HG03432 (cell line): ENCODE data around the gene ISG20.

Experiments
- ATAC-seq: cut with Tn5 transposase; IDR thresholded peaks from one replicate; pipeline ENCODE4 v1.9.1; 2021; ENCODE audit warnings: mild to moderate bottlenecking, moderate library complexity; ENCODE audit not compliant: unreplicated experiment

The ISG20 gene

DNA sequence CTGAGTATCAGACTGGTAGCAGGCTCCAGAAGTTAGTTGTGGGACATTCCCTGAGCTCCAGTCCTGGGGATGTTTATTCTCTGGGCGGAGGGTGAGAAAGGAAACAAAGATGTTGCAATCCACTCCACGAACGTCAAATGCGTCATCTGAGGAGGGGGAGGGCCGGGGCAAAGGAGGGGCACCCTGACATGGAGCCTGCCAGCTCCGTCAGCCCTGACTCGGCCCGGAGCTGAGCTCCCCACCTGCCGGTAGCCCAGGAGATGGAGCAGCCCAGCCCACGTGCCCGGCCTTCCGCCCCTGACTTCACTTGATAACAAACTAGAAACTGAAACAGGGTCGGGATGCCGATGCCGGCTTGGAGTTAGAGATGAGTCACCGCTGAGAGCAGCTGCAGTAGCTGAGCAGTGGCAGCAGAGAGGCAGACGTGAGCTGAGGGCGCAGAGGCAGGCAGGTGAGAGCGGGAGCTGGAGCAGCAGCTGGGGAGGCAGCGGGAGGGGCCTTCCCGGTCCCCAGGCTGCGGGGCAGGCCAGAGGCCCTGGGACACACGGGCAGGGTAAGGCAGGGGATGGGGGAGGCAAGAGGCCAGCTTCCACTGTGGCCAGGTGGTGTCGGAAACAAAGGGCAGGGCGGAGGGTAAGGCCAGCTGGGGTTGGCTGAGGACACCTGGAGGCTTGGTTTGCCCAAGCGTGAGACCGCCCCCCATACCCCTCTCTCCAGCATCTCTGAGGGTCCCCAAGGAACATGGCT, at the start of gene ISG20:
TSS of gene ISG20 (plus strand) at position 391 of the 747 bp plus-strand sequence. CDS start at position 742, 351 bp downstream.
- ATAC-seq, result peak; percentile 76

DNA sequence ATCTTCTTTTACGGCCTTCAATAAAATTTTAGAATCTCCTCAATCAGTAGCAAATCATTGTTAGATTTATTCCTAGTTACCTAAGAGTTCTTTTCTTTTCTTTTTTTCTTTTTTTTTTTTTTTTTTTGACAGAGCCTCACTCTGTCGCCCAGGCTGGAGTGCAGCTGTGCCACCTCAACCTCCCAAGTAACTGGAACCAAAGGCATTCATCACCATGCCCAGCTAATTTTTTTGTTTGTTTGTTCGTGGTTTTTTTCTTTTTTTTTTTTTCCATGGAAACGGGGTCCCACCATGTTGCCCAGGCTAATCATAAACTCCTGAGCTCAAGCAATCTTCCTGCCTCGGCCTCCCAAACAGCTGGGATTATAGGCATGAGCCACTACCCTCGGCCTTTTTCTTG, 48.1 kb upstream of the ISG20 start:
- ATAC-seq, result no peak

DNA sequence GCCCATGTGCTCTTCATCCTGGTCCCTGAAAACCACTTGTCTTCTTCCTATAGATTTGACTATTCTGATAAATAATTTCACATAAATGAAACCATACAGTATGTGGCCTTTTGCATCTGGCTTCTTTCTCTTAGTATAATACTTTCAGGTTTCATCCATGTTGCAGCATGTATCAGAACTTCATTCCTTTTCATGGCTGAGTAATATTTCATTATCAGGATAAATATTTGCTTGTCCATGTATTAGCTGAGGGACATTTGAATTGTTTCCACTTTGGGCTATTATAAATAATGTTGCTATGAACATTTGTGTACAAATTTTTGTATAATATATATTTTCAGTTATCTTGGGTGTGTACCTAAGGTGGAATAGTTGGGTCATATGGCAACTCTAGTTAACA, 47.4 kb upstream of the ISG20 start:
- no peak for ATAC-seq

DNA sequence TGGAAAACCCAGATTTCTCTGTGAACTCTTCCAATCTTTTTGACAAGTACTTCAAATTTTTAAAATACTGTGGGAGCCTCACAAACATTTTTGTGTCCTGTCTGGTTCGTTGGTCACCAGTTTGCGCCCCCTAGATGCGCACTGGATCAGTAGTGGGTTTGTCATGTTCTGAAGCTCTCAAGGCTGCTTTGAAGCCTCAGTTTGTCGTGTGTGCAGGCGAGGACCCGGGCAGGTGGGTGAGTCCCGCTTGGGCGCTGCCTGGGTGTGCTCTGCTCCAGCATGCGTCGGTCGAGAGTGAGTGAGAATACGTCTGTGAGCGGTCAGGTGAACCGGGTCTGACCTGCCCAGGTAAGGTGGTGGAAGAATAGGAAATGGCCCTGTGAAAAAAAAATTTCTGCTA, 34.9 kb upstream of the ISG20 start:
- ATAC-seq, result no peak

DNA sequence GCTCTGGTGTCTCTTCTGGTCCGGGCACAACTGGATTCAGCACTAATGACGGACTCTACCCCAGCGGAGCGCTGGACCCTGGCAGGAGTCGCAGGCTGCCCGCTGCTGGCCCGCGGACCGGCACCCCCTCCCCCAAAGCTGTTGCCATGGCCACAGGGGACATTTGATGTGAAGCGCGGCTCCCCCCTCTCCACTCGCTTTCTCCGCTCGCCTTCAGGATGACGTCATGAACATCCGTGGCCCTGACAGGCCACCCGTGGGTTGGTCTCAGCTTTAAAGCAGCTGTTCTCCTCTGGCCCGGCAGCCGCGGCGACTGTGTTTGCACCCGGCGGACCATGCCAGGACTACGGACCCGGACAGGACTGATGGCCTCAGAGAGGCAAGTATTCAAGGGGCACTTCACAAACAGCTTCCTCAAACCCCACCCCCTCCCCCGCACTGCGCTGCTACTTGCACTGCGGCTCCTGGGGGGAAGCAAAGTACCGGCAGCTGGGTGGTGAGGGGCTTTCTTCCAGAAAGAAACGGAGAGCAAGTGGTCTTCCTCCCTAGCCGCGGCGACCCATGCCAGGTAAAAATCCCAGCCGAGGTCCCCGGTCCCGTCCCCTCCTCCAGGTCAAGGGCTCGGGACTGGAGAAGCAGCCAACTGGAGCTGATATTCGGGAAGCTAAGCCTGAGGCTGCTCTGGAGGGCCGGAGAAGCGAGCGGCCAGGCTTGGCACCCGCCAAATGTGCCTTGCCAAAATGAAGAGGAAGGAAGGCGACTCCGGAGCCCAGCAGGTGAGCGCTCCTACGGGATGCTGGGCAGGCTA, 34.2 kb upstream of the ISG20 start:
- no peak for ATAC-seq

DNA sequence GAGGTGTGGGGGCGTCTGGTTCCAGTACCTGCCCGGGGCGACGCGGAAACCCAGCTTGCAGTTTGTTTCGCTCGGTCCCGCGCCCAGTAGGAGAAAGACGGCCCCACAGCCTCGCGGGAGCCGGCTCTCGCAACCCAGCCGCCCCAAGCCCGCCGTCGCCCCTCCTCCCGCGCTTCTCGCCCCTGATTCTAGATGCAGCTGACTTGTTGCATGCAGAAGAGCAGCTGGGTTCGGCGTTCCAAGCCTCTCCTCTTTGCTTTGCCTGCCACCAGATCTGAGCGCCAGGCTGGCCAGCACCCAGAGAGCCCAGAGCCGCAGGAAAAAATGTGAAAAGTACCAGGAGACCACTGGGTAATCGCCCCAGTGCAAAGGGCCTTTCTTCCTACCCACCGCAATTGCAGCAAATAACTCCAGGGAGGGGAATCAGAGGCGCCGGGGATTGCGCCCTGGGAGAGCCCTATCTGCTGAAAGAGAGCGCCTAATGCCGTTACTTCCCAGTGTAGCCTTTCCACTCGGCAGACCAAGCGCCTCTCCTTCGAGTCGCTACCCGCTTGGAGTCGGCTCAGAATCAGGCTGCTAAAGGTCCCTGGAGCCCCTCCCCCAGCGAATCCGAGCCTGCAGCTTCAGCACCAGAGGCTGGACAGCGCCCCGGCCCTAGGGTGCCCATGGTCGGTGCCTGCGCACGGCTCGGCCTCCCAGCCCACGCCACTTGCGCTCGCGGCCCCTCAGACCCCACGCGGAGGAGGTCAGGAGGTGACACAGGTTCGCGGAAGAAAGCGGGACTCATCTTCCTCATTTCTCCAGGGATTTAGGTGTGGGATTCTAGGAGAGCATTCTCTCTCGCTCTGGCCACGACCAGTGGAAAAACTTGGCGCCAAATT, 33.4 kb upstream of the ISG20 start:
- no peak for ATAC-seq

DNA sequence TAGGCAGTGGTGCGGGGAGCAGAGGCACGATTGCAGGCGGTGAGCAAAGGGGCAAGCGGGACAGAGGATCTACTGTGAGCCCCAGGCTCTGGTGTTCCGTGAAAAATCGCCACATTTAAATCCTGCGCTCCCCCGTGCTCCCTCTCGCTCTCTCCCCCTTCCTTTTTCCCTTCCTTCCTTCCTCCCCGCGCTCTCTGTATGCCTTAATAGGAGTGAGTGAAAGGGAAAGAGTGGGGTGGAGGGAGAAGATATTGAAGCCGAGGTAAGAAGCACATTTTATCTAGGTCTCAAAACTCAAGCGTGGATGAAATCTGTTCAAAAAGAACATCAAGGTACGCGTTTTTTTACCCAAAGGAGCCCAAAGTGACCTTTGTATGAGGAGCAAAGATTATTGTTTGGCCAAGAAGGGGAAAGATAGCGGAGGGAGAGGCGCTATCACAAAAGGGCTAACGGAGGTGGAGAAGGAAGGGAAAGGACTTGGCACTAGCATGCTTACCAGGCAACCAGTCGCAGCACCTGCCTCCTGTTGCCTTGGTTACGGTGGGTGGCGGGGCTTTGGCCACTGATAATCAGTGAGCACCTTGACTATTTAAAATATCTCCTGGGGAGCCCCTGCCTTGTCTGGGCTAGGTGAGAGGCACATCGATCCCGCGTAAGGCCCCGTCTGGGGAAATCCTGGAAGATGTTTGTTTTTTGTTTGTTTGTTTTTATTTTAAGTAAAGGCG, 32.6 kb upstream of the ISG20 start:
- ATAC-seq, result no peak

DNA sequence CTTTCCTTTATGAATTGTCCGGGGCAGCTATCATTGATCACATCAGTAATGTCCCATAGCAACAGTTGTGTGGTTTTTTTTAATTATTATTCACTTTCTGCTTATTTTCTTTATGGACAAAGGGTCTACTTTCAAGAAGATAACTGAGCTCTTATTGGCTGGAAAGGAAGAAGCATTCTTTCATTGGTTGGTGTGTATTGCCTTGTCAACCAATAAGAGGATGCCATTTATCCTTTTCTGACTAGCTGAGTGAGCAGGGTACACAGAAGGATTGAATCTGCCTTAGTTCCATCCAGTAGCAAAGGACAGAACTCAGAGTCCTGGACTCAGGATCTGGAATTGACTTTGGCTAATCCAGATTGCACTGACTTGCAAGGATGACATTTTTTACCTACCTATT, 30.9 kb upstream of the ISG20 start:
- ATAC-seq, result no peak

DNA sequence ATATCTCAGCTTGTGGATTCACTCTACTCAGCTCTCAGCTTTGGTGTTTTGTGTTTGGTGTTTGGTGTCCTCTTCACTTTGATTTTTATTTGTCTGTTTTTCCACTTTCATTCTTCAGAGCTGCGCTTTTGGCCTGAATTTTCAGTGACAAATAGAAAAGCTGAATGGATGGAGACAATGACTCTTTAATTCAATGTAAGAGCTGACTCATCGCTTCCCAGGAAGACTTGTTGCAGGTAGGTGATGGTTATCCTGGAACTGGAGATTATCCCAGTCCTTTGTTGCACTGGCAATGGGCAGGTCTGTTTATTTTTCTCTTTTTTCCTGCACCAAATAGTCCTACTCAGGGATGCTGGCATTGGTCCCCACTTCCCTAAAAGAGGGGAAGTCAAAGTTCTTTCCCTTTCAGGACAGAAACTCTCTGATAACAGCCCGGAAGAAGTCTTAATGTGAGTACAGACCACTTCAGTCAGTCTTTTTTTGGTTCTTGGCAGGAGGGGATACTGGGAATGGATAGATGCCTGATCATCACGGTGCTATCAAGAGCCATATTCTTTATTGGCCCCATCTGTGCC, 30.1 kb upstream of the ISG20 start:
- ATAC-seq, result no peak

DNA sequence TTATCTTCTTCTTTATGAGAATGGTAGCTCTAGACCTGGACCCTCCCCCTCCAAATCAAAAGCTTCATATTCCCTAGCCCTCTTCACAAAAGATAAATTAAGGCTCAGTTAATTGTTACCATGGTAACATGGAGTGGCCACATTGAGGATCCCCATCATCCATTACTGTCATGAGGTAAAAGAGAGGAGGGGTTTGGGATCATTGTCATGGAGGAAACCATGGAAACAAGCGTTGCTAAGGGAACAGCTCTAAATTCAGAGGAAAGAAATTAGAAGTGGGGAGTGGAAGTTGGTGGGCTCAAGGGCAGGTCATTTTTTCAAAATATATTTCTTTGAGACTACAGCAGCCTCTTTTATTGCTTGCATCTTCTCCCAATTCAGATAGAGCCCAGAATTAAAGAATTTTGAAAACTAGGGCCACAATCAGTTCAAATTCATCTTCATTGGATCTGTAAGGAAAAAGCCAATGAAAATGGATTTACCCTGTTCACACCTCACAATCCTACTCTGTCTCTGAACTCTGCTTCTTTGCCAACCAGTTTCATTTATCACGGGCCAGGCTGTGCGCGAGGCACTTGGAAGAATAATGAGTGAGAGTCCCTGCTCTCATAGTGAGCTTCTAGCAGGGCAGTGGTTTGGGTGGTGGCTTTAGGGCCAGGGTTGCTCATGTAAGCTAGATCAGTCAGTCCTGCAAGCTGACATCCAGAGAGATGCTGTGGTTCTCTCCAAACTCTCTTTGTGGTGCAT, 29.3 kb upstream of the ISG20 start:
- ATAC-seq, result no peak

DNA sequence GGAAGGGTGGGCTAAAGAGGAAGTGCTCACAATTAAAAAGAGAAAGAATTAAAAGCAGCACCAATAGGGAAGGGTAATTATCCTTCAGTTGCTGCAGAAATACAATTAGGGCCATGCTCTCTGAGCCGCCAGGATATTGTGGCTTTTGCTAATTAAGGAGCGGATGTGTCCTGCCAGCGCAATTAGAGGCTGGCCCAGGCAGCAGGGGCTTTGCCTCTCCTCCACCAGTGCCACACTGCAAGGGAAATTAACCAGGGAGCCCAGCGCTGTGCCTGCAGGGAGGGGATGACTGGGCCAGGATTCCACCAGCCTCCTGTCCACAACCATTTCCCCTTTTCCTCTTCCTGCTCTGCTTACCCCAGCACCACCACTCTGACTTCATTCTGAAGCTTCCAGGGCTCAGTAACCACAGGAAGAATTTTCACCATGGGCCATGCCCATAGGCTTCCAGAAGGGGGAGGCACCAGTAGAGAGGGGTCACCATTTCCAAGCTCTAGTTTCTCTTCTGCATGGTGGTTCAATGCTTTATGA, 28.1 kb upstream of the ISG20 start:
- ATAC-seq, result no peak

DNA sequence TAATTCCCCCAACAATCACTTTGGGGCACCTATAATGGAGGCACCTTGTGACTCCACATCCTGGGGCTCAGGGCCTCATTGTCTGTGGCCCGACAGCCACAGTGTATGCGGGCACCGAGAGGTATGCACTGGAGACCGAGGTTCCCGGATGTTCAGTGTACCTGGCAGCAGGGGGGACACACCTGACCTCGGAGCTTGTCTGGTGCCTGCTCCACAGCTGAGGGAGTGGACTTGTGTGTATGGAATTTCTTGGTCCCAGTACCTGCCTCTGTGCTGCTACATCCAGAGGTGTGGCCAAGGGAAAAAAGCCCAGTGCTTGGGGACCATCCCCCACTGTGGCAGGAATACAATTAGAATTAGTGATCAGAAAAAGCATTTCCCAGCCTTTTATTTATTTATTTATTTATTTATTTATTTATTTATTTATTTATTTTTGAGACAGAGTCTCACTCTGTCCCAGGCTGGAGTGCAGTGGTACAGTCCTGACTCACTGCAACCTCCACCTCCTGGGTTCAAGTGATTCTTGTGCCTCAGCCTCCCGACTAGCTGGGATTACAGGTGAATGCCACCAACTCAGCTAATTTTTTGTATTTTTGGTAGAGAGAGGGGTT, 26.5 kb upstream of the ISG20 start:
- ATAC-seq, result no peak

DNA sequence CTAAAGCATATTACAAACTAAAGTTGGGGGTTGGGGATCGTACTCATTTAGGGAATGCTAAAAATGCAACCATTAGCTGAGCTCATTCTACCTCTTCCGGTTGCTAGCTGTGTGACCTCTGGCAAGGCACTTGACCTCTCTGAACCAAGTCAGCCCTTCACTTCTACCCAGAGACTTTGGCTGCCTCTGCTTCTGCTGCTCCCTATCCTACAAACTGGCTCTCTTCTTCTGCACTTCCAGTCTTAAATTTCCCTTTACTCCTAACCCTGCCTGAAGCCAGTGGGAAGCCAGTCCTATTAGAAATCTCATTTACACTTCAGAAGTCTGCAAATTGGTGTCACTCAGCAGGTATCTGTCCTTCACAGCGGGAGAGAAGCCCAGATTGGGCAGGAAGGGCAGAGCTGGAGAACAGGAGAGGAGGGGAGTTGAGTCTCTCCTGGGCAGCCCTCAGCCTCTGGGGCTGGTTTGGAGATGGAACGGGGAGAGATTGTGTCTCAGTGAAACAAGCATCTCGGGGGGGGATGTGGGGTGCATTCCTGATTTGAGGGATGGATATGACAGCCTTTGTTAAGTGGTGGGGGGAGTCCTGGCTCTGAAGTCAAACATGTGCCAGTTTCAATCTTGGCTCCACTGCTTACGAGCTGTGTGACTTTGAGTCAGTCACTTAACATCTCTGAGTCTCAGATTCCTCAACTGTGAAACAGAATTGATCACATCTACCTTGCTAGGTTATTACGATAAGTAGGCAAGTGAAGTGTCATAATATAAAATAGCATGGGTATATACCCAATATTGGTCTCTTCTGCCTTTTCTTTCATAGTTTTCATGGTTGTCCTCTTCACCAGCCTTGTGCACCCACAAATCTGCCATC, 25.5 kb upstream of the ISG20 start:
- no peak for ATAC-seq

DNA sequence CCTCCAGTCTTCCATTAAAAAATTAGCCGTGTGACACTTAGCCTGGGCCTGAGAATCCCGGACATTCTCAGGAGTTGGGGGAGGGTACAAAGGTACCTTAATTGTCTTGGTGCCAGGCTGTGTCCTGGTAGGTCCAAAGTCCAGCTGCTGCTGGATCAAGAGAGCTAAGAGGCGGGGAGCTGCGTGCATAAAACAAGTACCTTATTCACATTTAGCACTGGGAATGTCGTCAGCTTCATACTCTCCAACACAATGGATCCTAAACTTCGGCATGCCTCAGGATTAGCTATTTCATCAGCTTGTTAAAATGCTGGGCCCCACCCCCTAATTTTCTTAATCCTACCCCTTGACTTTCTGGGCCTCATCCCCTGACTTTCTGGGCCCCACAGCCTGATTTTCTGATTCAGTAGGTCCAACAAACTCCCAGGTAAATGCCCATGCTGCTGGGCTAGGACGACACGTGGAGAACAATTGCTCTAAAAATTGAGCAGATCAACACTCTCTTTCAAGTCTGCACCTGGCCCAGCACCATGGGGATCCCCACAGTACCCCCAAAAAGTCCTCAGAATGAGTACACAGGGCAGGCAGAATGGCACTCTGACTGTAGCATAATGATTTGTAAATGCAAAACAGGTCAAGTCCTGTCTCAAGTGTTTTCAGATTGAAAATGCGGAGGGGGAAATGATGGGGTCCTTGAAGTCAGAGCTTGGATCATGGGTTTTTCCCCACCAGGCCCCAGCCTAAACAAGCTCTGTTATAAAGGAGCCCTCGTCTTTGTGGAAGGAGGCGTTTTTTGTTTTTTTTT, 23.3 kb upstream of the ISG20 start:
- peak; percentile 56 for ATAC-seq

DNA sequence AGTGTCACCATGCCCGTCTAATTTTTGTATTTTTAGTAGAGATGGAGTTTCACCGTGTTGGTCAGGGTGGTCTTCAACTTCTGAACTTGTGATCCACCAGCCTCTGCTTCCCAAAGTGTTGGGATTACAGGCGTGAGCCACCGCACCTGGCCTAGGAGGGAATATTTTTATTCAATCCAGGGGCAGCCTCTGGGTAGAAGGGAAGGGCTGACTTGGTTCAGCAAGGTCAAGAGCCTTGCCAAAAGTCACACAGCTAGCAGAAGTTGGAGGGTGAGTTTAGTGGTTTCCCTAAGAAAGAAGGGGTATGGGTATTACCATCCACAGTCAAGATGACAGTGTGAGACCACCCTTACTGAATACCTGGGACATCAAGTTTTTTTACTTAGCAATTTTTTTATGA, 22.6 kb upstream of the ISG20 start:
- no peak for ATAC-seq

DNA sequence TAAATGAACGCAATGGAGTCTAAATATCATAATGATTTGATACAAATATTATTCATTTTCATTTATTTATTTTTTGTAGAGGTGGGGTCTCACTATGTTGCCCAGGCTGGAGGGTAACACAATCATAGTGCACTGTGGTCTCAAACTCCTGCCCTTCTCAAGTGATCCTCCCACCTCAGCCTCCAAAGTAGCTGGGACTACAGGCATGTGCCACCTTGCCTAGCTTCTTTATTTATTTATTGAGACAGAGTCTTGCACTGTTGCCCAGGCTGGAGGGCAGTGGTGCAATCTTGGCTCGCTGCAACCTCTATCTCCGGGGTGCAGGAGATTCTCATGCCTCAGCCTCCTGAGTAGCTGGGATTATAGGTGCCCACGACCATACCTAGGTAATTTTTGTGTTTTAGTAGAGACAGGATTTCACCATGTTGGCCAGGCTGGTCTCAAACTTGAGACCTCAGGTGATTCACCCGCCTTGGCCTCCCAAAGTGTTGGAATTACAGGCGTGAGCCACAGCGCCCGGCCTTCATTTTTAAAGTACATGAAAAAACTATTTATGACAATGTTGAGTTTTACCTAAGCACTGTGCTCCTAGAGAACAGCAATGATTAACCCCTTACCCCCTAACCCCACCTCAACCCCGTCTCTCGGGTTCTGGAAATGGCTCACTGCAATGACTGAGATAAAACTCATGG, 21.6 kb upstream of the ISG20 start:
- ATAC-seq, result no peak

DNA sequence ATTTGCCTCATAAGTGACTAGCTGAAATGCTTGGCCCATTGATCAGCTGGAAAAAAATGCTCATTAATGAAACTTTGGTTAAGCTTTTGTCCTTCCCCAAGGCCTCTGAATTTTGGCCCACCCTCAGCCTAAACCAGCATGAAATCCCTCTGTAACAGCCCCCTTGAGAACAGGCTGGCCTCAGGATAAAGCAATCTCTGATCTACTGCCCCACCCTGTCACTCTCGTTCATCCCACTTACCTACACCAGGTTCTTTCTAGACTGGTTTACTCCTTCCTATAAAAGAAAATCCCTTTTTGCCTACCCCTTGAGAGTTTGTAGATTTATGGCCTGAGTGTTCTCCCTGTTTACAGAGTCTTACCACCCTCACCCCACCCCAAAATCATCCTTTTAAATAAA, 21.0 kb upstream of the ISG20 start:
- no peak for ATAC-seq
